HT1080 (cell line): ENCODE data around the gene NF1. TPM values are rescaled to one million over a fixed set of nuclear protein-coding genes. Genes with fewer than 3 reads are reported as not detected.
"Not testable (repeated sequence)": the region's sequence is repeated elsewhere in the genome, so short reads cannot be mapped to it uniquely, and the experiment has no call there.

Source experiments
- DNase-seq: peaks from one replicate; pipeline ENCODE4 v3.0.0-alpha.2; 2015; ENCODE audit warnings: low read depth
- total RNA-seq: library from RNA; depleted of rRNA; stranded (reverse); fragments of >200 nt; shearing (Covaris generic); gene quantifications from 2 replicates; pipeline ENCODE4 v1.2.3, GENCODE V29; 2014

Gene NF1
- total RNA-seq, 1 experiment from 2014 or later = 17.5 TPM

DNA sequence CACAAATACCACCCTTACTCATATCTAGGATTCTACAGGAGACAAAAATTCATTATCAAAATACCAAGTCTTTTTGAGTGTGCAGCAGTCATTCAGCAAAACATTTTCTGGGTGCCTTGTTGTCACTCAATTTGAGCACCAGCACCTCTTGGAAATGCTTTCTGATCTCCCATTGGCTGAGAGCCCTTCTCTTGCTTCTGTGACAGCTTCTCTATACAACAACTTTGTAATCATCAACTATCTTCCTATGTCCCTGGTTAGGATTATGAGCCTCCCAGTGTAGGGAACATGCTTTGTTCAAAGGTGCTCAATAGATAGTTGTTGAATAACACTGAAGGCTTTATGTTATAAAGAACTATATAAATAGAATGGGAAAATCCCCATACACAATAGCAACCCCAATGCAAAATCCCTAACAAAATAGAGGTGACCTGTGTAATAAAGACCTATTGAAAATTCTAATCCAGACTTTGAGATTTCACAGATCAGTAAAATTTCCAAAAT is 286.4 kb downstream of the NF1 start:
- DNase-seq = no peak

DNA sequence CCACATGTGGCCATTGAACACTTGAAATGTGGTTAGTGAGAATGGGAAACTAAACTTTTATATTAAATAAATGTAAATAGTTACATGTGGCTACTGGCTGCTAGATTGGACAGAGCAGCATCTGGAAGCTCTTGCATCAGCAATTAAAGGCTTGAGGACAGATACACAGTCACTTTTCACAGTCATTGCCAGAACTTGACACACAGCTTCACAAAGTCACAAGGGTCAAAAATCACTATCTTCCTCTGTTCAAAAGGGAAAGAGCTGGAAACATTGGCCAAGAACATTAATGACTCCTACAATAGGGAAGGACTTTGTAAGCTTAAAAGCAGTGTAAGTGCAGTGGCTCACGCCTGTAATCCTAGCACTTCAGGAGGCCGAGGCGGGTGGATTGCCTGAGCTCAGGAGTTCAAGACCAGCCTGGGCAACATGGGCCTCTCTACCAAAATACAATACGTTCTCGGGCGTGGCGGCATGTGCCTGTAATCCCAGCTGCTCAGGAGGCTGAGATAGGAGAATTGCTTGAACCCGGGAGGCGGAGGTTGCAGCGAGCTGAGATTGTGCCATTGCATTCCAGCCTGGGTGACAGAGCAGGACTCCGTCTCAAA is 288.0 kb downstream of the NF1 start:
- DNase-seq = not testable (repeated sequence)

DNA sequence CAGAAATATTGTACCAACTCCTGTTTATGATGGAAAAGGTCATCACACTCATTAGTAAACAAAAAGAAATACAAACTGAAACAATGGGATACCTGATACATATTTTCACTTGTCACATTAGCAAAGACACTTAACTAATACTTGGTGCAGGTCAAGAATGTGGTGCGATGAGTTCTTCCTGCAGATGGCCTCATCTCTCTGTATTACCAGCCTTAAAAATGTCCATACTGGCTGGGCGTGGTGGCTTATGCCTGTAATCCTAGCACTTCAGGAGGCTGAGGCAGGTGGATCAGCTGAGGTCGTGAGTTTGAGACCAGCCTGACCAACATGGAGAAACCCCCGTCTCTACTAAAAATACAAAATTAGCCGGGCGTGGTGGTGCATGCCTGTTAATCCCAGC is 288.7 kb downstream of the NF1 start:
- DNase-seq = not testable (repeated sequence)

DNA sequence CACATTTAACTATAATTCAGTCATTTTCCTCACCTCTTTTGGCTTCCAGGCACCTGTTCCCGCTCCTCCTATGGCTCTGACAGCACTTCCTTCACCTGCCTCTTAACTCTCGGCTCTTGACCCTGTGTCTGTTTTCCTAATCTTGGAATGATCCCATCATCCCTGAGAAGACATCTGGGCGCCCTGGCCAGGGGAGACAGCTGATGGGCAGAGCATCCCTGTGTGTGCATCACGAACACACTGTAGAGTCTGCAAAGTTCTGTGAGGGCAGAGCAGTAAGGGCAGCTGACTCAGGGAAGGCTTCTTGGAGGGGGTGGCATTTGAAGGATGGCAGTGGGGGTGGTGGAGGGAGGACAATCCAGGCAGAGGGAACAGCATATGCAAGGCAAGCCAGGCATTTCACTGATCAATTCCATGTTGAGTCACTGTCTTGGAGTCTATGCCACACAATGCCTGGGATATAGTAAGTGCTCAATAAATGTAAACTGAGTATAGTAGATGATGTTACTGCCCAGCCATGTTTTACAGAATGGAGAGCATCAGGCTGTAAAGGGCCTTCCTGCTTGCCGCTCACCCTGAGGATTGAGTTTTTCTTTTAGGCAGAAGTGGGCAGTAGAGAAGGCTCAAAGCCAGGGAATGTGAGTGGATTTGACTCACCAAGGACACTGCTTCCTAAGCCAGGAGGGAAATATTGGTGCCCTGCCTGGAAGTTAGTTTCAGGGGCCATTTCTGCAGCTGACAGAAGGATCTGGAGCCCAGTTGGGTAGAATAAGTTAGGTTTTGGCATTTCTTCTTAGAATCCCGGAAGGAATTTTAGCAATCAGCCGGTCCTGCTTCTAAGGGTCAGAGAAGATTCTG is 290.9 kb downstream of the NF1 start:
- no peak for DNase-seq

DNA sequence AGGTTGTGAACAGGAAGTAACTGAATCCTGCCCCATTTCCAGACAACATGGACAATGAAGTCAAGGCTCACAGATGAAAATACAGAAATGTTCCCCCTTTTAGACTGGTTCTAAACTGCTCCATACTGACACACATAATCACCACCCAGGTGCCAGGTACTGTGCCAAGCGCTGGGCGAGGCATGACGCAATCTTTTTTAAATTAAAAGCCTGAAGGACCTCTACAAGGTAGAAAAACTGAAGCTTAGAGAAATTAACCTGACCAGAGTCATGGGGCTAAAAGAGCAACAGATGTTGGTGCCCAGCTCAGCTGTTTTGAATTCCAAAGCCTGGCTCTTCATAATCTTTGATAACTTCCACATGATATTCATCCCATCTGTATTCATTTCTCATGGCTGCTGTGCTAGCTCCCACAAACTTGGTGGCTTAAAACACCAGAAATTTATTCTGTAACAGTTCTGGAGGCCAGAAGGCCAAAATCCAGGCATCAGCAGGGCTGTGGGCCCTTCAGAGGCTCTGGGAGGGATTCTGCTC is 291.8 kb downstream of the NF1 start:
- no peak for DNase-seq

DNA sequence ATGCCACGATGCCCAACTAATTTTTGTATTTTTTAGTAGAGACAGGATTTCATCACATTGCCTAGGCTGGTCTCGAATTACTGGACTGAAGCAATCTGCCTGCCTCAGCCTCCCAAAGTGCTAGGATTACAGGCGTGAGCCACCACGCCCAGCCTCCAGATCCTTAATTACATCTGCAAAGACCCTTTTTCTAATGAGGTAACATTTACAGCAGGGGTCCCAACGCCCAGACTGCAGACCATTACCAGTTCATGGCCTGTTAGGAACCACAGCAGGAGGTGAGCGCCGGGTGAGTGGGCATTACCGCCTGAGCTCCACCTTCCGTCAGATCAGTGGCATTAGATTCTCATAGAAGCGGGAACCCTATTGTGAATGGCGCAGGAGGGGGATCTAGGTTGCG is 292.7 kb downstream of the NF1 start:
- DNase-seq = no peak

GRCh38 chr17:31388351-31388750 is 293.6 kb downstream of the NF1 start:
- no peak for DNase-seq

- DNase-seq = peak; percentile 34
Observed at GRCh38 chr17:31388770-31389656, 294.2 kb downstream of the NF1 start.

DNA sequence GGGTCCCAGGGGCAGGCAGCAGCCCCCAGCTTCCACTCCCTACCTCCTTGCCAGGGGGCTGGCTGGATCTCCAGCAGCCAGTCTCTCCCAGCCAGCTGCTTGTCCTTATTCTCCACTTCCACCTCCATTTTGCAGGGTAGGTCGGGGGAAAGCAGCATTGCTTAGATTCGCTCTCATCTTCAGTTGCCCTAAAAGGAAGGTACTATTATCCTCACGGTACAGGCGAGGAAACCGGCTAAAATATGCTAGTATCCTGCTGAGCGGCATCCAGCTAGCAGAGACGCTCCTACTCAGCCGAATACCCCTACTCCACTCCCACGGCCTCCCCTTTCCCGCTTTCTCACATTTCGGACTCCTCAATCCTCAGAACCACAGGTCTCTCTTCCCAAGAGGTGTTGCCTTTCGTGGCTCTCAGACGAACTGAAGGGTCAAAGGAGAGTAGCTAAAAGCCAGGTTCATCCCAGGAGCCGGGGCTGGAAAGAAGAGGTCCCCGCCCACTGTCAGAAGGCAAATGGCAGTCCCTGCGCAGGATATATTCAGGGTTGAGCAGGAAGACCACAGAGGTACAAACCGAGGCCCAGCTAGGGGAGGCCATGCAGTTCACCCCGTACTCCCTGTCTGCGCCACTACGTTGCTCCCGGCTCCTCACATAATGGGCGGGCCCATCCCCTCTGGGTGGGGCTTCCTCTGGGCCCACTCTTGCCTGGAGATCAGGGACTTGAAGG is 295.0 kb downstream of the NF1 start:
- DNase-seq = no peak

GRCh38 chr17:31390426-31390747 is 295.6 kb downstream of the NF1 start:
- no peak for DNase-seq

- DNase-seq = no peak
Observed at GRCh38 chr17:31390748-31391495, 296.1 kb downstream of the NF1 start.

DNA sequence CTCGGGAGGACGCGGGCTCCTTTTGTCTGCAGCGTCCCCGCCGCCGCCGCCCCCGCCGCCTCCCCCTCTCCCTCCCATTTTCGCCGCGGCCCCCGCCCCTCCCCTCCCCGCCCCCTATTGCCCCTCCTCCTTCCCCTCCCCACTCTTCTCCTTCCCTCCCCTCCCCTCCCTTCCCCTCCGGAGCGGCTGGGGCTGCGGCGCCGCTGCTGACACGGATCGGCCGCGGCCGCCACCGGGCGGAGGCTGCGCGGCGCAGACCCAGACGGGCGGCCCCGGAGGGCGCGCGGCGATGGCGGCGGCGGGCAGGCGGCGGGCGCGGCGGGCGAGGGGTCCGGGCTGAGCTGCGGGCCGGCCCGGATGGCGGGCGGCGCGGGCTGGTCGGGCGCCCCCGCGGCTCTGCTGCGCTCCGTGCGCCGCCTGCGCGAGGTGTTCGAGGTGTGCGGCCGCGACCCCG is 296.7 kb downstream of the NF1 start, which contains the start of gene RAB11FIP4:
RAB11FIP4 (plus strand) TSS at position 180 of the 454 bp plus-strand sequence; CDS start at position 358, 178 bp downstream.
- DNase-seq = no peak

- DNase-seq = no peak
Observed at GRCh38 chr17:31392002-31392855, 297.5 kb downstream of the NF1 start.

- no peak for DNase-seq
Observed at GRCh38 chr17:31392856-31393748, 298.3 kb downstream of the NF1 start.

DNA sequence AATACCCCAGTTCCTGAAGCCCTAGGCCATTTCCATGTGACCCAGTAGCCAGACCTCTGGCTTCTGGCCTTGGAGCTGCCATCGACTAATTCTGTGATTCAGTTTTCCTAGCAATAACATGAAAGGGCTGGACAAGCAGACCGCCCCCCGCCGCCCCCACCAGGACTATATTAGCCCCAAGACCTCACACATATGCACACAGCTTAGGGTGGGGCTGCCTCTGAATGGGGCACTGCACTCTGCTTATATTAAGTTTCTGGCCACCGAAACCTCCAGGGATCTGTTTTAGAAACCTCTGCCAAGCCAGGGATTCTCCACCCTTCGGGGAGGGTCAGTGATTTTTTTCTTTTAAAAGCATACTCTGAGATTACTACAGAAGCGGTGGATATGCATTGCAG is 299.0 kb downstream of the NF1 start:
- no peak for DNase-seq

DNA sequence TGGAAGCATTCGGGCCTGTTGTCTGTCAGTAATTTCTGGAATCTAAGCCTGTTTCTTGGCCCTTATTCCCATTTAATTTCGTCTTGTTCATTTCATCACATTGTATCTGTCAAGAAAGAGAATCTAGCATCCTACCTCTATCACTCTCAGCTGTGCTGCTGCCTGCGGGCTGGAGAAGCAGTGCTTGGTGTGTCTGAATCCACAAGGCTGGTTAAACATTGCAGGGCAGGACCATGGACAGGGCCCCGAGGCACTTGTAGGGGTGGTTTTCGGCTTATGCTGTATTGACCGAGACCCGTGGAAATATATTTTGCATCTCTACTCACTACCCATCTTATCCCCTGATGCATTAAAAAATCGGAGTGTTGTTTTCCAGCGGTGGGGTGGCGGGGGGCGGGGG is 299.8 kb downstream of the NF1 start:
- peak; percentile 42 for DNase-seq

DNA sequence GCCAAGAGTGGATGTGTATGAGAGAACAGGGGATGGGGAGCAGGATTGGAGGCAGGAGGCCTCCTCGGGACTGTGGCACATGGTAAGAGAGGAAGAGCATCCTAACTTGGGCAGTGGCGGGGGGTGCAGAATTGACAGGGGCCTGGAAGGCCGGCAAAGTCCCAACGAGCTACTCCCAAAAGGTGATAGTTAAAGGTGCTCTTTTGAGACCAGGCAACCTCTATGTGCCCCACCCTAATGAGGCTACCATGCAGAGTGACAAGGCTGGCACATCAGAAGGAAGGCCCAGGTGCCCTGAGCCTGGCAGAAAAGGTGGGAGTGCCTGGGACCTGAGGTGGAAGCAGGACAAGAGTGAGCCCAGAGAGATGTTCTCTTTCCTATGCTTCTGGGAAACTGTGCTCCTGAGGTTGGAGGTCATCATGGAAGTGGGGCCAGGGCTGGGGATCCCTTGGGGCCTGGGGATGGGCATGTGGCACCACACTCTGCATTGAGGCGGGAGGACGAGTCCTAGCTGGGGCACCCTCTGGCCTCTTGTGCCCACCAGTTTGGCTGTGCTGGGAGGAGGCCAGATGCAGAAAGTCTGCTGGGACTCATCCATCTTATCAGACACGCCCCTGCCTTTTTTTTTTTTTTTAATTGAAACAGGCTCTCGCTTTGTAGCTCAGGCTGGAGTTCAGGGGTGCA is 302.6 kb downstream of the NF1 start:
- no peak for DNase-seq
